Adrenal gland (tissue), 12 donors: ENCODE data around the gene KIFC3. TPM values are rescaled to one million over a fixed set of nuclear protein-coding genes. Genes with fewer than 3 reads are reported as not detected.

Source experiments
- DNase-seq, 7 donors: peaks; one replicate each; pipeline ENCODE4 v3.0.0-alpha.2; 2019 to 2020
- H3K27ac ChIP-seq, 5 donors: fragments of 200-600 bp; sonication (generic) in 4 of 5; 1 replicate in 3 of 5; 2 replicates in 2 of 5; pipeline versions ENCODE4 v1.5.1 to v1.8.0; 2016 to 2020; ENCODE audit warnings: mild to moderate bottlenecking in 1 of 5
- H3K27me3 ChIP-seq: fragments of 200-600 bp; 2 replicates; pipeline ENCODE4 v1.8.0; 2021
- H3K36me3 ChIP-seq, 2 donors: fragments of 200-600 bp; replicated peaks in 1 of 2; 1 replicate in 1 of 2; 2 replicates in 1 of 2; pipeline versions ENCODE4 v1.5.1 to v1.8.0; 2018 to 2022
- H3K4me1 ChIP-seq, 2 donors: fragments of 200-600 bp; replicated peaks in 1 of 2; 1 replicate in 1 of 2; 2 replicates in 1 of 2; pipeline versions ENCODE4 v1.5.1 to v1.8.0; 2018 to 2021
- H3K4me3 ChIP-seq, 4 donors: fragments of 200-600 bp; sonication (generic) in 3 of 4; one replicate each; pipeline ENCODE4 v1.5.1; 2016 to 2018
- H3K9me3 ChIP-seq, 3 donors: fragments of 200-600 bp; sonication (generic) in 1 of 3; replicated peaks in 1 of 3; 1 replicate in 2 of 3; 2 replicates in 1 of 3; pipeline versions ENCODE4 v1.5.1 to v1.8.0; 2016 to 2021
- CTCF ChIP-seq, 6 experiments: fragments of 450-650 bp in 4 of 6; fragments of 200-600 bp in 2 of 6; sonication (generic) in 1 of 6; IDR thresholded peaks; 1 replicate in 5 of 6; 2 replicates in 1 of 6; pipeline versions ENCODE4 v1.5.1 to v1.8.0; 2016 to 2021; ENCODE audit warnings: antibody characterized with exemption in 6 of 6, mild to moderate bottlenecking in 2 of 6, moderate library complexity in 1 of 6
- POLR2A ChIP-seq, 2 donors: fragments of 450-650 bp; IDR thresholded peaks; one replicate each; pipeline ENCODE4 v1.6.1; 2017; ENCODE audit warnings: antibody characterized with exemption in 2 of 2, mild to moderate bottlenecking in 2 of 2, moderate library complexity in 1 of 2
- WGBS, 4 donors: extraction: QIAGEN DNeasy Blood & Tissue Kit in 2 of 4; methylation state at CpG; one replicate each; pipeline versions ENCODE4 v1.1.5 to v1.1.7; 2013 to 2017; 5-methylcytosine and 5-hydroxymethylcytosine counted together
- intact Hi-C, 2 donors: fragments of 100-400 bp; cut with DNase I; formaldehyde crosslinking; loops; one replicate each; pipeline versions ENCODE4 v1.14.1 to v1.15.0; 2022 to 2023
- polyA plus RNA-seq, 3 donors: library from polyadenylated mRNA; stranded (reverse); fragments of 200-250 nt in 2 of 3; fragments of 350-450 nt in 1 of 3; fragmentation: Illumina TruSeq in 1 of 3; extraction: RNeasy Lipid Tissue Mini Kit (QIAGEN cat#74804) in 1 of 3; gene quantifications; one replicate each; pipeline ENCODE4 v1.2.3, GENCODE V29; 2013 to 2014
- total RNA-seq, 9 donors: library from RNA; depleted of rRNA in 4 of 9; stranded (reverse); fragments of >200 nt in 4 of 9; fragments of 120-200 nt in 1 of 9; fragmentation: NEBNext Ultra II Directional in 1 of 9; extraction: Animal tissue kit (Norgen Biotek cat#: 25700) in 1 of 9; gene quantifications; one replicate each; pipeline versions ENCODE4 v1.1.0 to v1.2.4, GENCODE V29; 2013 to 2023
- donor health status: healthy with polysubstance abuse.
- donor health status: Bipolar disorder and iron deficiency.
- donor health status: DM: yes; HTN: yes; CAD: no.
- donor health status: DM: no; HTN: no; CAD: no.
- donor health status: DM: no; HTN: no; CAD: no.
- donor health status: DM: yes; HTN: yes; CAD: no.

KIFC3 gene
- total and polyA plus RNA-seq, 12 donors = 15.5 to 130 (median 60.0) TPM

- TF ChIP-seq POLR2A (IDR thresholded peaks at IDR 0.05) (no peak), CTCF (IDR thresholded peaks at IDR 0.05) (no peak)
- no peaks in the 10 kb centered on the region for H3K27me3 ChIP-seq
- intact Hi-C loops = no loop called here
- DNase-seq = no peak
- H3K9me3 ChIP-seq = no peaks in the 10 kb centered on the region
- peaks cover 0 to 69% of the 10 kb centered on the region in 2 donors for H3K36me3 ChIP-seq
- 92 to 94% (median 93%) methylated on average over 18 to 26 of the region's 26 CpGs for WGBS, 4 donors
- no peaks in the 10 kb centered on the region for H3K4me1 ChIP-seq
- no peak overlapping the region for H3K27ac ChIP-seq
- H3K4me3 ChIP-seq = no peak overlapping the region
Observed at GRCh38 chr16:57771141-57771785, 31.0 kb downstream of the KIFC3 start.

- intact Hi-C loops = no loop called here
- no peak for DNase-seq
- peaks cover 0 to 65% of the 10 kb centered on the region in 2 donors for H3K36me3 ChIP-seq
- no peaks in the 10 kb centered on the region for H3K4me1 ChIP-seq
- no peaks in the 10 kb centered on the region for H3K9me3 ChIP-seq
- no peak overlapping the region for H3K27ac ChIP-seq
- H3K27me3 ChIP-seq = no peaks in the 10 kb centered on the region
- H3K4me3 ChIP-seq = no peak overlapping the region
- WGBS, 4 donors = 90 to 94% (median 93%) methylated on average over 6 to 15 of the region's 15 CpGs
- TF ChIP-seq POLR2A (IDR thresholded peaks at IDR 0.05) = no peak
- no peak for TF ChIP-seq CTCF (IDR thresholded peaks at IDR 0.05)
Observed at GRCh38 chr16:57770361-57770760, 31.9 kb downstream of the KIFC3 start.

- intact Hi-C loops = no loop called here
- 85 to 94% (median 89%) methylated on average over 14 to 22 of the region's 22 CpGs for WGBS, 4 donors
- peaks cover 0 to under 1% of the 10 kb centered on the region in 2 donors for H3K4me1 ChIP-seq
- DNase-seq = no peak
- no peak overlapping the region for H3K27ac ChIP-seq
- TF ChIP-seq CTCF (IDR thresholded peaks at IDR 0.05) (no peak), POLR2A (IDR thresholded peaks at IDR 0.05) (no peak)
- no peak overlapping the region for H3K4me3 ChIP-seq
- peaks cover 0 to 60% of the 10 kb centered on the region in 2 donors for H3K36me3 ChIP-seq
- no peaks in the 10 kb centered on the region for H3K27me3 ChIP-seq
- H3K9me3 ChIP-seq = no peaks in the 10 kb centered on the region
Observed at GRCh38 chr16:57769541-57770145, 32.6 kb downstream of the KIFC3 start.

GRCh38 chr16:57766714-57767348, 35.5 kb downstream of the KIFC3 start:
- DNase-seq = no peak
- no peak overlapping the region for H3K27ac ChIP-seq
- intact Hi-C loops = no loop called here
- H3K36me3 ChIP-seq = peaks cover 0 to 63% of the 10 kb centered on the region in 2 donors
- 91 to 95% (median 94%) methylated on average over 7 to 15 of the region's 15 CpGs for WGBS, 4 donors
- TF ChIP-seq POLR2A (IDR thresholded peaks at IDR 0.05) = no peak
- TF ChIP-seq CTCF (IDR thresholded peaks at IDR 0.05) = no peak
- H3K4me3 ChIP-seq = no peak overlapping the region
- peaks cover 6% of the 10 kb centered on the region in 2 donors for H3K4me1 ChIP-seq
- no peaks in the 10 kb centered on the region for H3K27me3 ChIP-seq
- no peaks in the 10 kb centered on the region for H3K9me3 ChIP-seq
